ENCODE results near the gene C6orf118.

C6orf118 gene

DNA sequence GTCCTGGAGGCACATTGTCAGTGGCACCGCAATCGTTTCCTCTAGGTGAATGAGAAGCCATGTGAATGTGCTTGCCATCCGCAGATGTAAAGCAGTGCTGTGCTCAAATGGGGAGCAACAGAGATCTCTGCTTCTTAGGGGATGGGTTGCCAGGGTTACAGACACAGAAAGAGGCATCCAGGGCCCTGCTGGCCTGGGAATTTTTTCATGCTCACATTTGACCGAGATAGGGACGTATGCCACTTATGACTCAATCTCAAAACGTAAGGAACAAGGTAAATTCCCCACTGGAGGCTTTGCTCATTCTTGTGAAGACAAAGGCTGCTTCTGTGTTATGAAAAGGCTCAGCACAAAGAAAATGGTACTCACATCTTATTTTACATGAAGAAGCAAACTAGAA is 11.0 kb downstream of the C6orf118 start:
- H3K9me3 Mint-ChIP-seq: peaks cover 8% of the 10 kb centered on the region
- peaks cover 12% of the 10 kb centered on the region for H3K4me1 Mint-ChIP-seq
- no peaks in the 10 kb centered on the region for H3K36me3 Mint-ChIP-seq (ENCODE audit: low read depth)
- no peak overlapping the region for H3K4me3 Mint-ChIP-seq
- no peak overlapping the region for H3K27ac Mint-ChIP-seq
- no peak for DNase-seq
- peaks cover 13% of the 10 kb centered on the region for H3K27me3 Mint-ChIP-seq (ENCODE audit: low read depth, poor library complexity)
- TF ChIP-seq, protein P1, sequence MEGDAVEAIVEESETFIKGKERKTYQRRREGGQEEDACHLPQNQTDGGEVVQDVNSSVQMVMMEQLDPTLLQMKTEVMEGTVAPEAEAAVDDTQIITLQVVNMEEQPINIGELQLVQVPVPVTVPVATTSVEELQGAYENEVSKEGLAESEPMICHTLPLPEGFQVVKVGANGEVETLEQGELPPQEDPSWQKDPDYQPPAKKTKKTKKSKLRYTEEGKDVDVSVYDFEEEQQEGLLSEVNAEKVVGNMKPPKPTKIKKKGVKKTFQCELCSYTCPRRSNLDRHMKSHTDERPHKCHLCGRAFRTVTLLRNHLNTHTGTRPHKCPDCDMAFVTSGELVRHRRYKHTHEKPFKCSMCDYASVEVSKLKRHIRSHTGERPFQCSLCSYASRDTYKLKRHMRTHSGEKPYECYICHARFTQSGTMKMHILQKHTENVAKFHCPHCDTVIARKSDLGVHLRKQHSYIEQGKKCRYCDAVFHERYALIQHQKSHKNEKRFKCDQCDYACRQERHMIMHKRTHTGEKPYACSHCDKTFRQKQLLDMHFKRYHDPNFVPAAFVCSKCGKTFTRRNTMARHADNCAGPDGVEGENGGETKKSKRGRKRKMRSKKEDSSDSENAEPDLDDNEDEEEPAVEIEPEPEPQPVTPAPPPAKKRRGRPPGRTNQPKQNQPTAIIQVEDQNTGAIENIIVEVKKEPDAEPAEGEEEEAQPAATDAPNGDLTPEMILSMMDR (IDR thresholded peaks at IDR 0.05): no peak

DNA sequence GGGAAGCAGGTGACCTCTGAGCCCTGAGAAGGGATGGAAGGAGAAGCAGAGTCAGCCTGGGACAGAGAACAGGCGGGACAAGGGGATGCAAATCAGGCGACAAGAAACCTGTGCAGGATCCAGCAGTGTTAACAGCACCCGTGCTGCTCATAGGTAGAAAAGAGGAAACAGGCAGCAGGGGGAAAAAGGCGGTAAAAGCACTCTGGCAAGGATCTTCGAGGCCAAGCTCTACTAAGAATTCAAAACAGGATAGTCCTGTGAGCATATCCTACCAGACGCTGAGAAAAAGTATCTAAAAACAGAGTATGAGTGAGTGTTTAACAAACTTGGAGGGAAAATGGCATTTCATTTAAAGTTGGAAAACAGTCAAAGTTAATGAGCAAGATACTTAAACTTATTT is 16.7 kb downstream of the C6orf118 start:
- H3K4me1 Mint-ChIP-seq: no peaks in the 10 kb centered on the region
- DNase-seq: no peak
- H3K27me3 Mint-ChIP-seq (ENCODE audit: low read depth, poor library complexity): peaks cover 9% of the 10 kb centered on the region
- peaks cover 13% of the 10 kb centered on the region for H3K36me3 Mint-ChIP-seq (ENCODE audit: low read depth)
- H3K9me3 Mint-ChIP-seq: peaks cover 6% of the 10 kb centered on the region
- no peak overlapping the region for H3K27ac Mint-ChIP-seq
- H3K4me3 Mint-ChIP-seq: no peak overlapping the region
- TF ChIP-seq, protein P1 (IDR thresholded peaks at IDR 0.05): no peak

GRCh38 chr6:165274611-165275010 is 34.8 kb downstream of the C6orf118 start:
- Mint-ChIP-seq H3K27ac (no peak overlapping the region), H3K4me3 (no peak overlapping the region), H3K36me3 (ENCODE audit: low read depth) (no peaks in the 10 kb centered on the region), H3K4me1 (no peaks in the 10 kb centered on the region), H3K9me3 (no peaks in the 10 kb centered on the region), H3K27me3 (ENCODE audit: low read depth, poor library complexity) (peaks cover 3% of the 10 kb centered on the region)
- TF ChIP-seq, protein P1 (IDR thresholded peaks at IDR 0.05): no peak
- no peak for DNase-seq

DNA sequence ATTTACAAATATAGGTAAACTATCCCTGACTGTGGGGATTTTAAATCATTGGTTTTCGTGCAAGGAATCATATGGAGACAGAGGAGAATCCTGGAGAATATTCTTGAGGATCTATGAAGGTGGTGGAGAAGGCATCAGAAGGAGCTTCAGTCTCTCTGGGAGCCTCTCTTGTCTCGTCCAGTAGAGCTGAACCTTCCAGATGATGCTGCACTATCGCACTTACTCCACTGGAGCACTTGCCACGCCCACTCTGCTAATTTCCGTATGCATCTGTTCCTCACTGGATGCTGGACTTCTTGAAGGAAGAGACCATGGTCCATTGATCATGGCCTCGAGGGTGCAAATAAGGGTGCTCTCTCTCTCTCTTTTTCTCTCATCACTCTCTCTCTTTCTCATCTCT is 36.8 kb downstream of the C6orf118 start:
- Mint-ChIP-seq H3K9me3 (no peaks in the 10 kb centered on the region), H3K36me3 (ENCODE audit: low read depth) (no peaks in the 10 kb centered on the region), H3K4me3 (no peak overlapping the region), H3K27me3 (ENCODE audit: low read depth, poor library complexity) (peaks cover 3% of the 10 kb centered on the region), H3K4me1 (peaks cover 9% of the 10 kb centered on the region), H3K27ac (no peak overlapping the region)
- DNase-seq: no peak
- TF ChIP-seq, protein P1 (IDR thresholded peaks at IDR 0.05): no peak

- H3K27ac Mint-ChIP-seq: no peak overlapping the region
- H3K4me1 Mint-ChIP-seq: peaks cover 27% of the 10 kb centered on the region
- no peak for DNase-seq
- no peaks in the 10 kb centered on the region for H3K9me3 Mint-ChIP-seq
- H3K4me3 Mint-ChIP-seq: no peak overlapping the region
- no peaks in the 10 kb centered on the region for H3K36me3 Mint-ChIP-seq (ENCODE audit: low read depth)
- TF ChIP-seq, protein P1 (IDR thresholded peaks at IDR 0.05): no peak
- no peaks in the 10 kb centered on the region for H3K27me3 Mint-ChIP-seq (ENCODE audit: low read depth, poor library complexity)
Measured at GRCh38 chr6:165268987-165269386, 40.4 kb downstream of the C6orf118 start.

- TF ChIP-seq, protein P1 (IDR thresholded peaks at IDR 0.05): no peak
- peak overlapping the region; percentile 52 for H3K27ac Mint-ChIP-seq
- no peaks in the 10 kb centered on the region for H3K36me3 Mint-ChIP-seq (ENCODE audit: low read depth)
- H3K4me3 Mint-ChIP-seq: no peak overlapping the region
- DNase-seq: no peak
- H3K4me1 Mint-ChIP-seq: peaks cover 28% of the 10 kb centered on the region
- H3K27me3 Mint-ChIP-seq (ENCODE audit: low read depth, poor library complexity): peaks cover 3% of the 10 kb centered on the region
- H3K9me3 Mint-ChIP-seq: no peaks in the 10 kb centered on the region
Measured at GRCh38 chr6:165266621-165267020, 42.8 kb downstream of the C6orf118 start.
